Uterine smooth muscle cell (primary cell): ENCODE measurements around the gene PRDX2. TPM values are rescaled to one million over a fixed set of nuclear protein-coding genes. Genes with fewer than 3 reads are reported as not detected.

Source experiments
- total RNA-seq: library from RNA; depleted of rRNA; stranded (reverse); fragments of >200 nt; gene quantifications from 2 replicates; pipeline ENCODE4 v1.2.3, GENCODE V29; 2014

Gene PRDX2
- 190 and 232 TPM in 2 replicates for total RNA-seq

GRCh38 chr19:12801466-12802266, at the start of gene PRDX2, which contains the start of gene THSD8:
PRDX2 (minus strand) TSS chr19:12801800; CDS start chr19:12801261, 539 bp downstream.
THSD8 (plus strand) TSS chr19:12802069; CDS start chr19:12802072, 3 bp downstream.

GRCh38 chr19:12838182-12838885, 36.7 kb upstream of the PRDX2 start, which contains the start of gene MAST1:
MAST1 (plus strand) TSS chr19:12838515; CDS start chr19:12838573, 58 bp downstream.

GRCh38 chr19:12834566-12834943, 33.0 kb upstream of the PRDX2 start, which contains the start of gene RTBDN:
RTBDN (minus strand) TSS chr19:12834579; CDS start chr19:12829979, 4,600 bp downstream.

GRCh38 chr19:12806242-12807081, 4.9 kb upstream of the PRDX2 start, which contains the start of gene RNASEH2A:
RNASEH2A (plus strand) TSS chr19:12806584; CDS start chr19:12806674, 90 bp downstream.

GRCh38 chr19:12791345-12792050, 10.1 kb downstream of the PRDX2 start, which contains the start of gene JUNB:
JUNB (plus strand) TSS chr19:12791486; CDS start chr19:12791772, 286 bp downstream.

GRCh38 chr19:12774588-12775555, 26.7 kb downstream of the PRDX2 start, which contains the start of gene HOOK2:
HOOK2 (minus strand) TSS chr19:12775552; CDS start chr19:12775449, 103 bp downstream.

GRCh38 chr19:12751635-12752034, 50.0 kb downstream of the PRDX2 start, which contains the start of gene BEST2:
BEST2 (plus strand) TSS chr19:12751791; CDS start chr19:12752593, 802 bp downstream.

Other genes starting within 250 kb of the PRDX2 start
- 10.9 and 11.0 TPM in 2 replicates for gene ZNF490, start 191.0 kb downstream of the PRDX2 start, total RNA-seq
- 17.2 and 17.5 TPM in 2 replicates for gene ZNF791, start 190.9 kb downstream of the PRDX2 start, total RNA-seq
- 21.6 and 32.9 TPM in 2 replicates for gene MAN2B1, start 135.1 kb downstream of the PRDX2 start, total RNA-seq
- gene WDR83, start 135.0 kb downstream of the PRDX2 start, total RNA-seq: 6.3 and 10.4 TPM in 2 replicates
- gene DHPS, start 119.9 kb downstream of the PRDX2 start, total RNA-seq: 65.7 and 70.2 TPM in 2 replicates
- gene GNG14, start 113.8 kb downstream of the PRDX2 start, total RNA-seq: not detected in 2 replicates
- gene FBXW9, start 105.2 kb downstream of the PRDX2 start, total RNA-seq: 7.2 and 7.6 TPM in 2 replicates
- gene TNPO2, start 77.9 kb downstream of the PRDX2 start, total RNA-seq: 42.2 and 47.4 TPM in 2 replicates
- gene TRIR, start 67.1 kb downstream of the PRDX2 start, total RNA-seq: 93.1 and 115 TPM in 2 replicates
- 116 and 130 TPM in 2 replicates for gene GET3, start 64.3 kb downstream of the PRDX2 start, total RNA-seq
- 0.25 TPM in 1 of 2 replicates, not detected in the other for gene BEST2, start 50.0 kb downstream of the PRDX2 start, total RNA-seq
- gene HOOK2, start 26.2 kb downstream of the PRDX2 start, total RNA-seq: 12.8 and 24.1 TPM in 2 replicates
- gene JUNB, start 10.3 kb downstream of the PRDX2 start, total RNA-seq: 41.7 and 53.9 TPM in 2 replicates
- 0.22 TPM in 1 of 2 replicates, not detected in the other for gene THSD8, start 269 bp upstream of the PRDX2 start, total RNA-seq
- gene RNASEH2A, start 4.8 kb upstream of the PRDX2 start, total RNA-seq: 32.0 and 79.4 TPM in 2 replicates
- not detected in 2 replicates for gene RTBDN, start 32.8 kb upstream of the PRDX2 start, total RNA-seq
- gene MAST1, start 36.7 kb upstream of the PRDX2 start, total RNA-seq: 0.87 TPM in 1 of 2 replicates, not detected in the other
- gene DNASE2, start 79.6 kb upstream of the PRDX2 start, total RNA-seq: 13.5 and 35.4 TPM in 2 replicates
- not detected in 2 replicates for gene KLF1, start 85.4 kb upstream of the PRDX2 start, total RNA-seq
- 25.2 and 35.5 TPM in 2 replicates for gene GCDH, start 89.4 kb upstream of the PRDX2 start, total RNA-seq
- 0.11 and 0.12 TPM in 2 replicates for gene SYCE2, start 117.5 kb upstream of the PRDX2 start, total RNA-seq
- gene FARSA, start 131.9 kb upstream of the PRDX2 start, total RNA-seq: 54.1 and 58.9 TPM in 2 replicates
- 1,588 and 2,549 TPM in 2 replicates for gene CALR, start 136.8 kb upstream of the PRDX2 start, total RNA-seq
- gene RAD23A, start 144.1 kb upstream of the PRDX2 start, total RNA-seq: 68.9 and 87.4 TPM in 2 replicates
- gene GADD45GIP1, start 155.4 kb upstream of the PRDX2 start, total RNA-seq: 26.6 and 36.4 TPM in 2 replicates
- 0.12 TPM in 1 of 2 replicates, not detected in the other for gene DAND5, start 167.8 kb upstream of the PRDX2 start, total RNA-seq
- 59.8 and 71.9 TPM in 2 replicates for gene NFIX, start 193.7 kb upstream of the PRDX2 start, total RNA-seq